ENCODE measurements around the gene SH3PXD2A. TPM values are rescaled to one million over a fixed set of nuclear protein-coding genes. Genes with fewer than 3 reads are reported as not detected.
A peak's percentile ranks its signal among the peaks of the same experiment; 100 is the strongest.

SH3PXD2A gene
- total RNA-seq, 1 experiment from 2014 or later, result 13.2 TPM

- Mint-ChIP-seq H3K27ac (ENCODE audit: low read depth, unreplicated experiment) (no peak overlapping the region), H3K9me3 (ENCODE audit: unreplicated experiment) (no peaks in the 10 kb centered on the region), H3K36me3 (ENCODE audit: insufficient read depth, unreplicated experiment) (peaks cover 10% of the 10 kb centered on the region), H3K4me3 (ENCODE audit: unreplicated experiment) (no peak overlapping the region), H3K4me1 (ENCODE audit: insufficient read depth, unreplicated experiment) (peaks cover 12% of the 10 kb centered on the region), H3K27me3 (ENCODE audit: insufficient read depth, unreplicated experiment) (no peaks in the 10 kb centered on the region)
- BruUV-seq (replicated peaks), result no TSS peak
- no peak for DNase-seq (ENCODE audit: unreplicated experiment)
- no peak for TF ChIP-seq CTCF (IDR thresholded peaks at IDR 0.05; ENCODE audit: unreplicated experiment)
- ChIA-PET CTCF (interaction anchor here (0.6 to 2.2 kb wide), 6 partner anchors 14 to 168 kb away, joined by 3 to 7 read pairs (median 4); no protein-coding TSS in a partner anchor), POLR2A (interaction anchor here (0.6 to 1.7 kb wide), 3 partner anchors 14 to 104 kb away, joined by 3 to 4 read pairs (median 3); no protein-coding TSS in a partner anchor)
- intact Hi-C loops (cut with micrococcal nuclease), result no loop called here
Measured at GRCh38 chr10:103766751-103767505, 88.4 kb downstream of the SH3PXD2A start.

GRCh38 chr10:103765981-103766380 is 89.4 kb downstream of the SH3PXD2A start:
- ChIA-PET CTCF (interaction anchor here (0.6 to 2.2 kb wide), 10 partner anchors 11 to 220 kb away, joined by 3 to 7 read pairs (median 3); no protein-coding TSS in a partner anchor), POLR2A (interaction anchor here (0.5 to 1.7 kb wide), 2 partner anchors 15 to 47 kb away, joined by 3 to 4 read pairs; no protein-coding TSS in a partner anchor)
- Mint-ChIP-seq H3K4me1 (ENCODE audit: insufficient read depth, unreplicated experiment) (peaks cover 6% of the 10 kb centered on the region), H3K27me3 (ENCODE audit: insufficient read depth, unreplicated experiment) (no peaks in the 10 kb centered on the region), H3K4me3 (ENCODE audit: unreplicated experiment) (no peak overlapping the region), H3K27ac (ENCODE audit: low read depth, unreplicated experiment) (no peak overlapping the region), H3K36me3 (ENCODE audit: insufficient read depth, unreplicated experiment) (peaks cover 10% of the 10 kb centered on the region), H3K9me3 (ENCODE audit: unreplicated experiment) (no peaks in the 10 kb centered on the region)
- DNase-seq (ENCODE audit: unreplicated experiment), result peak; percentile 66
- no peak for TF ChIP-seq CTCF (IDR thresholded peaks at IDR 0.05; ENCODE audit: unreplicated experiment)
- intact Hi-C loops (cut with micrococcal nuclease), result no loop called here
- BruUV-seq (replicated peaks), result no TSS peak

GRCh38 chr10:103765168-103765567 is 90.2 kb downstream of the SH3PXD2A start:
- ChIA-PET POLR2A (interaction anchor here (0.6 to 1.7 kb wide), 2 partner anchors 16 to 994 kb away, joined by 3 to 4 read pairs; no protein-coding TSS in a partner anchor), CTCF (interaction anchor here (0.6 to 2.2 kb wide), 10 partner anchors 8 to 221 kb away, joined by 3 to 7 read pairs (median 4); no protein-coding TSS in a partner anchor)
- H3K9me3 Mint-ChIP-seq (ENCODE audit: unreplicated experiment), result no peaks in the 10 kb centered on the region
- H3K27ac Mint-ChIP-seq (ENCODE audit: low read depth, unreplicated experiment), result no peak overlapping the region
- H3K4me3 Mint-ChIP-seq (ENCODE audit: unreplicated experiment), result no peak overlapping the region
- BruUV-seq (replicated peaks), result no TSS peak
- peaks cover 10% of the 10 kb centered on the region for H3K36me3 Mint-ChIP-seq (ENCODE audit: insufficient read depth, unreplicated experiment)
- DNase-seq (ENCODE audit: unreplicated experiment), result no peak
- no peak for TF ChIP-seq CTCF (IDR thresholded peaks at IDR 0.05; ENCODE audit: unreplicated experiment)
- intact Hi-C loops (cut with micrococcal nuclease), result no loop called here
- no peaks in the 10 kb centered on the region for H3K27me3 Mint-ChIP-seq (ENCODE audit: insufficient read depth, unreplicated experiment)
- peaks cover 6% of the 10 kb centered on the region for H3K4me1 Mint-ChIP-seq (ENCODE audit: insufficient read depth, unreplicated experiment)

GRCh38 chr10:103764296-103765088 is 90.9 kb downstream of the SH3PXD2A start:
- intact Hi-C loops (cut with micrococcal nuclease), result no loop called here
- DNase-seq (ENCODE audit: unreplicated experiment), result no peak
- Mint-ChIP-seq H3K4me1 (ENCODE audit: insufficient read depth, unreplicated experiment) (peaks cover 10% of the 10 kb centered on the region), H3K27me3 (ENCODE audit: insufficient read depth, unreplicated experiment) (no peaks in the 10 kb centered on the region), H3K9me3 (ENCODE audit: unreplicated experiment) (no peaks in the 10 kb centered on the region), H3K27ac (ENCODE audit: low read depth, unreplicated experiment) (no peak overlapping the region), H3K36me3 (ENCODE audit: insufficient read depth, unreplicated experiment) (peaks cover 10% of the 10 kb centered on the region), H3K4me3 (ENCODE audit: unreplicated experiment) (no peak overlapping the region)
- no peak for TF ChIP-seq CTCF (IDR thresholded peaks at IDR 0.05; ENCODE audit: unreplicated experiment)
- POLR2A ChIA-PET, result no interaction called here
- no TSS peak for BruUV-seq (replicated peaks)
- CTCF ChIA-PET, result interaction anchor here (0.6 to 2.2 kb wide), 11 partner anchors 9 to 94 kb away, joined by 3 to 7 read pairs (median 4); no protein-coding TSS in a partner anchor

All from MCF 10A (cell line).